Renal cortex interstitium (tissue), 11 donors: ENCODE data around the gene CDC42BPA. TPM values are rescaled to one million over a fixed set of nuclear protein-coding genes. Genes with fewer than 3 reads are reported as not detected.
"Not testable (repeated sequence)": the region's sequence is repeated elsewhere in the genome, so short reads cannot be mapped to it uniquely, and the experiment has no call there.

ENCODE experiments used
- DNase-seq, 11 donors: peaks; one replicate each; pipeline ENCODE4 v3.0.0-alpha.2; 2013; ENCODE audit warnings: low read depth in 9 of 11, low spot score in 4 of 11; ENCODE audit errors: extremely low read depth in 1 of 11
- polyA plus RNA-seq, 3 donors: library from polyadenylated mRNA; unstranded; fragments of 120-200 nt; gene quantifications; one replicate each; pipeline ENCODE4 v1.2.1, GENCODE V29; 2013; ENCODE audit not compliant: insufficient read length in 3 of 3

The CDC42BPA gene
- polyA plus RNA-seq, 3 donors, result 38.6 to 41.9 (median 40.5) TPM

GRCh38 chr1:227058321-227058751 is 260.0 kb downstream of the CDC42BPA start:
- DNase-seq, result no peak

- DNase-seq, result no peak
Observed at GRCh38 chr1:227049253-227049652, 269.0 kb downstream of the CDC42BPA start.

- DNase-seq, result no peak
Observed at GRCh38 chr1:227043755-227044154, 274.5 kb downstream of the CDC42BPA start.

GRCh38 chr1:227042292-227042691 is 276.0 kb downstream of the CDC42BPA start:
- no peak for DNase-seq

GRCh38 chr1:227038401-227038800 is 279.9 kb downstream of the CDC42BPA start:
- DNase-seq, result no peak

GRCh38 chr1:227037121-227037520 is 281.2 kb downstream of the CDC42BPA start:
- no peak for DNase-seq

GRCh38 chr1:227035316-227035715 is 283.0 kb downstream of the CDC42BPA start:
- DNase-seq, result no peak

GRCh38 chr1:227033880-227034279 is 284.4 kb downstream of the CDC42BPA start:
- DNase-seq, result no peak

GRCh38 chr1:227032396-227032795 is 285.9 kb downstream of the CDC42BPA start:
- DNase-seq, result no peak

GRCh38 chr1:227016990-227017389 is 301.3 kb downstream of the CDC42BPA start:
- DNase-seq, result no peak

- DNase-seq, result no peak
Observed at GRCh38 chr1:227010645-227011044, 307.6 kb downstream of the CDC42BPA start.

- no peak for DNase-seq
Observed at GRCh38 chr1:227009937-227010336, 308.4 kb downstream of the CDC42BPA start.

- DNase-seq, result no peak
Observed at GRCh38 chr1:227006226-227006796, 312.0 kb downstream of the CDC42BPA start.

- DNase-seq, result no peak
Observed at GRCh38 chr1:227004796-227005195, 313.5 kb downstream of the CDC42BPA start.

- no peak for DNase-seq
Observed at GRCh38 chr1:227003165-227003564, 315.1 kb downstream of the CDC42BPA start.

- DNase-seq, result no peak
Observed at GRCh38 chr1:227002531-227003049, 315.7 kb downstream of the CDC42BPA start.

- not testable (repeated sequence) for DNase-seq
Observed at GRCh38 chr1:226999579-226999978, 318.7 kb downstream of the CDC42BPA start.

- no peak for DNase-seq
Observed at GRCh38 chr1:226995365-226996332, 322.6 kb downstream of the CDC42BPA start.

- no peak for DNase-seq
Observed at GRCh38 chr1:226994586-226995364, 323.5 kb downstream of the CDC42BPA start.
